SU-DHL-6 (cell line): Measurements from ENCODE around the gene CIAO2B.

ENCODE experiments used
- H2AFZ ChIP-seq: fragments of 200-600 bp; sonication (generic); 2 replicates; pipeline ENCODE4 v1.6.1; 2014; ENCODE audit warnings: low read depth, mild to moderate bottlenecking, moderate library complexity, mixed read lengths, antibody characterized with exemption, low read length; ENCODE audit not compliant: severe bottlenecking
- H3F3A ChIP-seq: fragments of 200-600 bp; shearing (Covaris generic); 2 replicates; pipeline ENCODE4 v1.6.0; 2016; ENCODE audit warnings: antibody characterized with exemption, mild to moderate bottlenecking; ENCODE audit not compliant: insufficient read depth
- H3K27ac ChIP-seq: fragments of 200-600 bp; sonication (generic); 2 replicates; pipeline ENCODE4 v1.5.1; 2016; ENCODE audit warnings: low read depth, mild to moderate bottlenecking, low read length, moderate library complexity, mixed read lengths
- H3K27me3 ChIP-seq: fragments of 200-600 bp; sonication (generic), shearing (Covaris generic); 2 replicates; pipeline ENCODE4 v1.6.0; 2014; ENCODE audit warnings: mild to moderate bottlenecking, low read length
- H3K36me3 ChIP-seq: fragments of 200-600 bp; sonication (generic); 2 replicates; pipeline ENCODE4 v1.6.1; 2014; ENCODE audit warnings: mild to moderate bottlenecking, low read length, mixed read lengths
- H3K4me2 ChIP-seq: fragments of 300-600, 200-600 bp; shearing (Covaris generic), sonication (generic); 2 replicates; pipeline ENCODE4 v1.6.0; 2014; ENCODE audit warnings: low read length, low read depth, mild to moderate bottlenecking; ENCODE audit not compliant: poor library complexity, severe bottlenecking
- H3K4me3 ChIP-seq: fragments of 200-600 bp; sonication (generic); 2 replicates; pipeline ENCODE4 v1.5.1; 2014; ENCODE audit warnings: antibody characterized with exemption, low read length, mild to moderate bottlenecking, mixed read lengths; ENCODE audit not compliant: insufficient read depth, poor library complexity, severe bottlenecking
- H3K79me2 ChIP-seq: fragments of 200-600 bp; sonication (generic); 2 replicates; pipeline ENCODE4 v1.6.1; 2014; ENCODE audit warnings: mild to moderate bottlenecking, low read length, moderate library complexity; ENCODE audit not compliant: insufficient read depth
- H3K9ac ChIP-seq: fragments of 200-600 bp; sonication (generic); 2 replicates; pipeline ENCODE4 v1.7.0; 2014; ENCODE audit warnings: mild to moderate bottlenecking, low read length
- H3K9me2 ChIP-seq: fragments of 200-600 bp; sonication (generic); replicated peaks from 2 replicates; pipeline ENCODE4 v1.6.1; 2014; ENCODE audit warnings: low read length; ENCODE audit not compliant: insufficient read depth
- H3K9me3 ChIP-seq: fragments of 200-600 bp; sonication (generic); 2 replicates; pipeline ENCODE4 v1.6.1; 2014; ENCODE audit warnings: low read length, mixed read lengths; ENCODE audit not compliant: insufficient read depth
- H4K20me1 ChIP-seq: fragments of 200-600 bp; sonication (generic); 2 replicates; pipeline ENCODE4 v1.6.1; 2014; ENCODE audit warnings: low read depth, mild to moderate bottlenecking, antibody characterized with exemption, low read length, moderate library complexity, mixed read lengths
- EZH2phosphoT487 ChIP-seq: fragments of 200-600 bp; sonication (generic), shearing (Covaris generic); conservative IDR thresholded peaks from 2 replicates; pipeline ENCODE4 v1.6.1; 2018; ENCODE audit warnings: mild to moderate bottlenecking, antibody characterized with exemption, low read length, moderate library complexity, mixed read lengths
- TF ChIP-seq, protein P1 (sequence below): fragments of 200-600 bp; sonication (generic); IDR thresholded peaks from one replicate; pipeline ENCODE4 v1.5.1; 2017; ENCODE audit warnings: antibody characterized with exemption, mild to moderate bottlenecking, low read length, moderate library complexity; ENCODE audit not compliant: insufficient read depth, poor library complexity, severe bottlenecking

Gene CIAO2B

DNA sequence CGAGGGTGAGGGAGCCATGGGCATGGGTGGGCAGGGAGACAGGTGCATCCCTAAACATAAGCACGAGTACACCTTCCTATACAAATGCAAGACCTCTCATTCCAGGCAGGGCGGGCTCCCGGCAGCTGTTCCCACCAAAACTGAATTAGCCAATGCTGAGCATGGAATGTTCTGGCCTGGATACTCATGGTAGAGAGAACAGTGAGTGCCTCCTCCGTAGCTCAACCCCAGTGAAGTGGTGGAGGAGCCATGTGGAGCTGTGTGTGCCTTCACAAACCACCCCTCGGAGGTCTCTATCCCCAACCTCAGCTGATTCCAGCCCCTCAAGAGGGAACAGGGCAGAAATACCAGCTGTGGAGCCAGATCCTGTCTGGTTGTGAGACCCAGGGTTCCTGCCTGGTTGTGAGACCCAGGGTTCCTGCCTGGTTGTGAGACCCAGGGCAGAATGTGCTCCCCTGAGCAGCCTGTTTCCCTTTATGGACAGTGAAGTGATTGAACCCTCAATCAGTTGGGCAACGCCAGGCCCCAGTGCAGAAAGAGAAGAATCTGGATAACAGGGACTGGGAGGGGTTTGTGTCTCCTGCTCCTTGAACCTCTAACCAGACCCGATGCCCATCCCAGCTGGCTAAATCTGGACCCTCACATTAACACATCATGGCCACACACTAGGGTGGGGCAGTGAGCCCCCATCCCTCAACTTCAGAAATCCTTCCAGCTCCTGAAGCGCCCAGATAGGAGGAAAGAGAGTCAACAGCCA lies 13.1 kb downstream of the CIAO2B start:
- Histone ChIP-seq H3K4me3 (no peak overlapping the region), H3K9me2 (no peaks in the 10 kb centered on the region), H3K9me3 (no peaks in the 10 kb centered on the region), H3K9ac (no peak overlapping the region), H3K27ac (no peak overlapping the region), H3F3A (no peaks in the 10 kb centered on the region), H3K4me2 (no peak overlapping the region), H3K36me3 (no peaks in the 10 kb centered on the region), H2AFZ (no peak overlapping the region), H3K27me3 (no peaks in the 10 kb centered on the region), H3K79me2 (no peaks in the 10 kb centered on the region), H4K20me1 (no peaks in the 10 kb centered on the region)
- TF ChIP-seq EZH2phosphoT487 = no peak
- TF ChIP-seq, protein P1, sequence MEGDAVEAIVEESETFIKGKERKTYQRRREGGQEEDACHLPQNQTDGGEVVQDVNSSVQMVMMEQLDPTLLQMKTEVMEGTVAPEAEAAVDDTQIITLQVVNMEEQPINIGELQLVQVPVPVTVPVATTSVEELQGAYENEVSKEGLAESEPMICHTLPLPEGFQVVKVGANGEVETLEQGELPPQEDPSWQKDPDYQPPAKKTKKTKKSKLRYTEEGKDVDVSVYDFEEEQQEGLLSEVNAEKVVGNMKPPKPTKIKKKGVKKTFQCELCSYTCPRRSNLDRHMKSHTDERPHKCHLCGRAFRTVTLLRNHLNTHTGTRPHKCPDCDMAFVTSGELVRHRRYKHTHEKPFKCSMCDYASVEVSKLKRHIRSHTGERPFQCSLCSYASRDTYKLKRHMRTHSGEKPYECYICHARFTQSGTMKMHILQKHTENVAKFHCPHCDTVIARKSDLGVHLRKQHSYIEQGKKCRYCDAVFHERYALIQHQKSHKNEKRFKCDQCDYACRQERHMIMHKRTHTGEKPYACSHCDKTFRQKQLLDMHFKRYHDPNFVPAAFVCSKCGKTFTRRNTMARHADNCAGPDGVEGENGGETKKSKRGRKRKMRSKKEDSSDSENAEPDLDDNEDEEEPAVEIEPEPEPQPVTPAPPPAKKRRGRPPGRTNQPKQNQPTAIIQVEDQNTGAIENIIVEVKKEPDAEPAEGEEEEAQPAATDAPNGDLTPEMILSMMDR = no peak

DNA sequence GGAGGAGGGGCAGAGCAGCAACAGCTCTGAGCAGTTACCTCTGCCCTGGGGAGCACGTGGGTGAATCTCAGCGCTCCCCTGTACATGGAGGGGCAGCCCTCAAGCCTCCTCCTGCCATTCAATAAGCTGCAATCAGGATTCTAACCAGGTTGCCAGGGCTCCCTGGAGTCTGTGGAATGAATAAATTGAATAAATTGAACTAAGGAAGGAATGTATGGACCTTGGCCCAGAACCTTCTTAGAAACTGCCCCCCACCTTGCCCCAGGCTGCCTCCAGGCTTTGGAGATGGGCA lies 14.0 kb downstream of the CIAO2B start:
- no peak overlapping the region for H3K27ac ChIP-seq
- no peak overlapping the region for H3K4me2 ChIP-seq
- no peaks in the 10 kb centered on the region for H3F3A ChIP-seq
- H2AFZ ChIP-seq = no peak overlapping the region
- no peak overlapping the region for H3K4me3 ChIP-seq
- no peak overlapping the region for H3K9ac ChIP-seq
- H3K79me2 ChIP-seq = no peaks in the 10 kb centered on the region
- H3K27me3 ChIP-seq = no peaks in the 10 kb centered on the region
- H4K20me1 ChIP-seq = no peaks in the 10 kb centered on the region
- no peaks in the 10 kb centered on the region for H3K36me3 ChIP-seq
- no peak for TF ChIP-seq EZH2phosphoT487
- TF ChIP-seq, protein P1 = no peak
- no peaks in the 10 kb centered on the region for H3K9me2 ChIP-seq
- no peaks in the 10 kb centered on the region for H3K9me3 ChIP-seq

DNA sequence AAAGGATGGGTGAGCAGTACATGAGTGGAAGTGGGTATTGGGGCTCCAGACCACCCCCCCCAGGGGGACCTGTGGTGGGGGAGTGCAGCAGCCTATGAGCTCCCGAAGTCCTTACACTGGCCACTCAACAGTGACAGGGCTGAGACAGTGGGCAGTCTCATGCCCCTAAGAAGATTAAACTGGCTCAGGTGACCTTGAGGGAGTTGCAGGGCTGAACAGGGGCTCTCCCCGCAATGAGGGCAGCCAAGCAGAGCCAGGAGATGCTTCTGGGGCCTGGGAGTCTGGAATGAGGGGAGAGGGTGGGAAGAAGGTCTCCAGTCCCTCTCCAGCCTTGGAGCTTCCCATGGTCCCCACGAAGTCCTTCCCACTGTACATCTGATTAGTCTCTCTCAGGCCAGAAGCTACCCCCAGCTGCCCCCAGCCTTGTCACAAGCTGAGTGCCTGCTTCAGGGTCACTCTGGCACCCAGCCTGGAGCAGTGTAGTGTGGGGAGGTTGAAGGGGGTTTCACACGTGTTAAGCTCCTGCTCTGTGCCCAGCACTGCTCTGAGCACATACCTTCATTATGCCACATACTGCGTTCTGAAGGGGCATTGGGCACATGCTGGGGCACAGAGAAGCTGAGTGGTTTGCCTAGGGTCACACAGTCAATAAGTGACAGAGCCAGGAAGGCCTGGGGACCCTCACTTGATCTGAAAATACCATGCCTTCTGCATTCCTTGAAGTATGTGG lies 14.5 kb downstream of the CIAO2B start:
- Histone ChIP-seq H3K9ac (no peak overlapping the region), H3K27ac (no peak overlapping the region), H3K27me3 (no peaks in the 10 kb centered on the region), H2AFZ (no peak overlapping the region), H3K36me3 (no peaks in the 10 kb centered on the region), H3K4me3 (no peak overlapping the region), H4K20me1 (no peaks in the 10 kb centered on the region), H3F3A (no peaks in the 10 kb centered on the region), H3K79me2 (no peaks in the 10 kb centered on the region), H3K4me2 (no peak overlapping the region), H3K9me2 (no peaks in the 10 kb centered on the region), H3K9me3 (no peaks in the 10 kb centered on the region)
- TF ChIP-seq, protein P1 = no peak
- no peak for TF ChIP-seq EZH2phosphoT487
